Measurements from ENCODE around the gene CTU1. TPM values are rescaled to one million over a fixed set of nuclear protein-coding genes. Genes with fewer than 3 reads are reported as not detected.

The CTU1 gene
- total and polyA plus RNA-seq, 10 of the 15 experiments (the other 5 are each of a cell fraction or from before 2014, with no cell fraction given), result 0.02 to 10.5 (median 3.0) TPM; not detected in 1

GRCh38 chr19:51071095-51071405 is 37.2 kb downstream of the CTU1 start (continued):
- TF ChIP-seq SIX5 (IDR thresholded peaks at IDR 0.05; ENCODE audit: low read depth, low read length, severe bottlenecking), result no peak
- no peak for TF ChIP-seq EZH2 (IDR thresholded peaks at IDR 0.05; ENCODE audit: borderline replicate concordance, control insufficient read depth, low read depth, low read length)
- no peak for TF ChIP-seq CBFB (IDR thresholded peaks at IDR 0.05; ENCODE audit: low read depth)
- no peak for TF ChIP-seq BMI1 (IDR thresholded peaks at IDR 0.05; ENCODE audit: borderline replicate concordance)

DNA sequence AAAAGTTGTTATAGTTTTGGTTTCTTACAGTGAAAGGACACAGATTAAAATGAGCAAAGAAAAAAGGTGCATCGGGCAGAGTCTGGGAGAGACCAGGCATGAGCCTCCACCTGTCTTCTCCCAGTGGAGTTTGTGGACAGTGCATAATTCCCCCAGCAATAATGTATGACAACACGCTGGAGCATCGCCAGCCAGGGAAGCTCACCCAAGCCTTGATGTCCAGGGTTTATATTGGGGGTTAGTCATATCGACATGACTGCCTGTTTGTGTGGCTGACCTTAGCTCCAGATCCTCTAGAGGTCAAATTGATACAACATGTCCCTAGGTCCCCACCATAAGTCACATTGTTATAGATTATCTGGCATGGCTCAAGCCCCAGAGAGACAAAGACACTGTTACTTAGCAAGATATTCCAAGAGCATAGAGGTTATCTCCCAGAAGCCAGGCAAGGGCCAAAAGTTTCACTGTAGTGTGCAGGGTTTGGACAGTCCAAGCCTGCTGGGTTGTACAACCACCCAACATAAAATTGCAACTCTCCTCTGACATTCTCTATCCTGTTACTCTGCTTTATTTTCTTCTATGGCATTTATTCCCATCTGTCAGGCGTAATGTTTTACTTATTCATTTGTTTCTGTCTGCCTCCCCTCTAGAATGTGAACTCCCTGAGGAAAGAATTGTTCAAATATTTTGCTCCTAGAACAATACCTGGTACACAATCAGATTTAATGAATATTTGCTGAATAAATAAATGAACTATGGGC is 37.7 kb downstream of the CTU1 start:
- WGBS (ENCODE audit: insufficient coverage, insufficient replicate concordance, low lambda C conversion rate, missing lambda C conversion rate), result 27% methylated on average over 5 of the region's 5 CpGs
- ATAC-seq (no peak), DNase-seq (ENCODE audit: low read depth, low spot score) (no peak), FAIRE-seq (no peak)
- Histone ChIP-seq H3K27me3 (replicated peaks in 1 of 2; ENCODE audit: control insufficient read depth in 2 of 2, insufficient read depth in 2 of 2, low read length in 1 of 2) (no peaks in the 10 kb centered on the region; a peak in 1 of 4 replicates), H3K27ac (ENCODE audit: control insufficient read depth, insufficient read depth) (no peak overlapping the region), H3K9ac (ENCODE audit: control insufficient read depth, insufficient read depth, low read length) (no peak overlapping the region), H3K36me3 (ENCODE audit: control insufficient read depth in 2 of 2, insufficient read depth in 2 of 2, low read length in 1 of 2) (no peaks in the 10 kb centered on the region), H3K4me3 (no peak overlapping the region), H3K9me3 (replicated peaks; ENCODE audit: control insufficient read depth, insufficient read depth, low read length) (no peaks in the 10 kb centered on the region), H2AFZ (ENCODE audit: control insufficient read depth, low read depth, low read length) (no peak overlapping the region), H3K4me2 (ENCODE audit: control insufficient read depth, insufficient read depth) (no peak overlapping the region), H3K79me2 (ENCODE audit: control insufficient read depth, insufficient read depth, low read length) (no peaks in the 10 kb centered on the region), H4K20me1 (ENCODE audit: control insufficient read depth, insufficient read depth) (no peaks in the 10 kb centered on the region), H3K4me1 (ENCODE audit: control insufficient read depth, insufficient read depth, low read length) (no peaks in the 10 kb centered on the region)
- in situ Hi-C loops (cut with MboI), result no loop called here
- SMC1A ChIA-PET (ENCODE audit: uncharacterized antibody, unreplicated experiment), result no interaction called here
- TF ChIP-seq RB1 (IDR thresholded peaks at IDR 0.05; ENCODE audit: borderline replicate concordance), result no peak
- no peak for TF ChIP-seq BRCA1 (IDR thresholded peaks at IDR 0.05; ENCODE audit: low read depth, low read length)
- no peak for TF ChIP-seq TAF1 (IDR thresholded peaks at IDR 0.05; ENCODE audit: borderline replicate concordance, low read depth, low read length)
- TF ChIP-seq SREBF2 (IDR thresholded peaks at IDR 0.05; ENCODE audit: low read length), result no peak
- no peak for TF ChIP-seq CEBPB (IDR thresholded peaks at IDR 0.05; ENCODE audit: borderline replicate concordance in 1 of 2, low read depth in 2 of 2, low read length in 2 of 2)
- TF ChIP-seq NFXL1 (IDR thresholded peaks at IDR 0.05; ENCODE audit: borderline replicate concordance), result no peak
- CTCF ChIA-PET, result no interaction called here
- POLR2A ChIA-PET, result no interaction called here
- no TSS peak for BruUV-seq (replicated peaks)
- intact Hi-C loops (cut with micrococcal nuclease; ENCODE audit: unreplicated experiment), result no loop called here
- RAD21 ChIA-PET (ENCODE audit: unreplicated experiment), result no interaction called here

Measured in GM12878 (cell line).